ENCODE data around the gene GABRG2.

GABRG2 gene

GRCh38 chr5:162068412-162068811, 839 bp downstream of the GABRG2 start:
- no peak for TF ChIP-seq CTCF (IDR thresholded peaks at IDR 0.05; ENCODE audit: low read depth, low read length)
- H3K4me3 ChIP-seq (ENCODE audit: low read depth, low read length), result no peak overlapping the region

- no peak overlapping the region for H3K4me3 ChIP-seq (ENCODE audit: low read depth, low read length)
- no peak for TF ChIP-seq CTCF (IDR thresholded peaks at IDR 0.05; ENCODE audit: low read depth, low read length)
Measured at GRCh38 chr5:162068936-162069335, 1.4 kb downstream of the GABRG2 start.

GRCh38 chr5:162078805-162079204, 11.2 kb downstream of the GABRG2 start:
- TF ChIP-seq CTCF (IDR thresholded peaks at IDR 0.05; ENCODE audit: low read depth, low read length), result no peak
- no peak overlapping the region for H3K4me3 ChIP-seq (ENCODE audit: low read depth, low read length)

- TF ChIP-seq CTCF (IDR thresholded peaks at IDR 0.05; ENCODE audit: low read depth, low read length), result no peak
- H3K4me3 ChIP-seq (ENCODE audit: low read depth, low read length), result no peak overlapping the region
Measured at GRCh38 chr5:162091336-162091735, 23.8 kb downstream of the GABRG2 start.

GRCh38 chr5:162096448-162096847, 28.9 kb downstream of the GABRG2 start:
- no peak for TF ChIP-seq CTCF (IDR thresholded peaks at IDR 0.05; ENCODE audit: low read depth, low read length)
- H3K4me3 ChIP-seq (ENCODE audit: low read depth, low read length), result no peak overlapping the region

- no peak for TF ChIP-seq CTCF (IDR thresholded peaks at IDR 0.05; ENCODE audit: low read depth, low read length)
- H3K4me3 ChIP-seq (ENCODE audit: low read depth, low read length), result no peak overlapping the region
Measured at GRCh38 chr5:162107591-162107990, 40.0 kb downstream of the GABRG2 start.

- TF ChIP-seq CTCF (IDR thresholded peaks at IDR 0.05; ENCODE audit: low read depth, low read length), result no peak
- no peak overlapping the region for H3K4me3 ChIP-seq (ENCODE audit: low read depth, low read length)
Measured at GRCh38 chr5:162119801-162120200, 52.2 kb downstream of the GABRG2 start.

All from WI38 (cell line).